Keratinocyte (primary cell): ENCODE results near the gene GSG1. TPM values are rescaled to one million over a fixed set of nuclear protein-coding genes. Genes with fewer than 3 reads are reported as not detected.

Experiments
- DNase-seq: peaks from one replicate; pipeline ENCODE4 v3.0.0-alpha.2; 2011; ENCODE audit warnings: low read depth, missing footprints, low spot score
- FAIRE-seq: peaks from 2 replicates; lab custom pipeline; 2011; peaks lifted over from hg19 to GRCh38; lab: Jason Lieb, UNC
- H2AFZ ChIP-seq: 2 replicates; pipeline ENCODE4 v1.6.0; 2012; ENCODE audit warnings: low read length, control low read depth, inconsistent platforms; ENCODE audit not compliant: control insufficient read depth
- H3K27ac ChIP-seq: 2 replicates; pipeline ENCODE4 v1.5.1; 2011; ENCODE audit warnings: low read length; ENCODE audit not compliant: control insufficient read depth, insufficient read depth
- H3K27me3 ChIP-seq: 3 replicates; pipeline ENCODE4 v1.6.0; 2011; ENCODE audit warnings: low read length; ENCODE audit not compliant: control insufficient read depth, insufficient read depth; ENCODE audit errors: extremely low read depth
- H3K36me3 ChIP-seq, 2 experiments: 2 replicates in 1 of 2; 3 replicates in 1 of 2; pipeline ENCODE4 v1.5.1; 2011; ENCODE audit warnings: low read length in 2 of 2, mild to moderate bottlenecking in 1 of 2; ENCODE audit not compliant: control insufficient read depth in 2 of 2, insufficient read depth in 2 of 2; ENCODE audit errors: extremely low read depth in 1 of 2
- H3K4me1 ChIP-seq: 3 replicates; pipeline ENCODE4 v1.5.1; 2011; ENCODE audit warnings: low read length; ENCODE audit not compliant: control insufficient read depth, insufficient read depth; ENCODE audit errors: extremely low read depth
- H3K4me2 ChIP-seq: 3 replicates; pipeline ENCODE4 v1.6.0; 2011; ENCODE audit warnings: low read depth, low read length; ENCODE audit not compliant: control insufficient read depth, insufficient read depth; ENCODE audit errors: extremely low read depth
- H3K4me3 ChIP-seq, 3 experiments: fragments of 200-600 bp in 1 of 3; sonication (generic) in 1 of 3; 2 replicates in 2 of 3; 3 replicates in 1 of 3; pipeline ENCODE4 v1.5.1; 2011 to 2016; ENCODE audit warnings: low read length in 3 of 3, mild to moderate bottlenecking in 3 of 3, control low read depth in 2 of 3, inconsistent platforms in 1 of 3, low read depth in 1 of 3, mixed read lengths in 1 of 3, mixed run types in 1 of 3, moderate library complexity in 1 of 3; ENCODE audit not compliant: control insufficient read depth in 2 of 3, insufficient read depth in 2 of 3; ENCODE audit errors: extremely low read depth in 1 of 3
- H3K79me2 ChIP-seq: 2 replicates; pipeline ENCODE4 v1.6.0; 2012; ENCODE audit warnings: low read length; ENCODE audit not compliant: control insufficient read depth, insufficient read depth
- H3K9ac ChIP-seq: 3 replicates; pipeline ENCODE4 v1.6.0; 2011; ENCODE audit warnings: low read length; ENCODE audit not compliant: control insufficient read depth, insufficient read depth; ENCODE audit errors: extremely low read depth
- H3K9me1 ChIP-seq: 3 replicates; pipeline ENCODE4 v1.6.0; 2011; ENCODE audit warnings: low read length; ENCODE audit not compliant: control insufficient read depth, insufficient read depth; ENCODE audit errors: extremely low read depth
- H3K9me3 ChIP-seq: 2 replicates; pipeline ENCODE4 v1.5.1; 2012; ENCODE audit warnings: low read depth, low read length; ENCODE audit not compliant: control insufficient read depth
- H4K20me1 ChIP-seq: 3 replicates; pipeline ENCODE4 v1.6.0; 2011; ENCODE audit warnings: low read length; ENCODE audit not compliant: control insufficient read depth, insufficient read depth; ENCODE audit errors: extremely low read depth
- EZH2 ChIP-seq: IDR thresholded peaks from one replicate; pipeline ENCODE4 v1.6.1; 2012; ENCODE audit warnings: inconsistent platforms, mild to moderate bottlenecking, low read length, moderate library complexity
- dilution Hi-C: fragments of 300-500 bp; cut with MboI; formaldehyde crosslinking; loops from one replicate; pipeline ENCODE4 v1.7.0; 2020; ENCODE audit warnings: low sequenced_read_pairs; ENCODE audit not compliant: extremely low pct_ligation_motif_present
- polyA plus RNA-seq, 5 experiments: library from polyadenylated mRNA; depleted of rRNA in 3 of 5; stranded (reverse) in 3 of 5; stranded (forward) in 1 of 5; unstranded in 1 of 5; fragments of >200 nt; gene quantifications; 1 replicate in 1 of 5; 2 replicates in 3 of 5; 3 replicates in 1 of 5; pipeline versions ENCODE4 v1.2.1 to v1.2.3, GENCODE V29; 2011 to 2012; ENCODE audit warnings: missing spikeins in 2 of 5, low read depth in 1 of 5, low replicate concordance in 1 of 5
- TF ChIP-seq, protein P1 (sequence below), 3 experiments: IDR thresholded peaks in 1 of 3; conservative IDR thresholded peaks in 1 of 3; optimal IDR thresholded peaks in 1 of 3; 2 replicates in 2 of 3; 3 replicates in 1 of 3; pipeline versions ENCODE3 to v1.5.1; 2011; ENCODE audit warnings: low read length in 3 of 3, mild to moderate bottlenecking in 3 of 3, moderate library complexity in 2 of 3, control low read depth in 1 of 3, inconsistent platforms in 1 of 3; ENCODE audit not compliant: insufficient read depth in 2 of 3; ENCODE audit errors: extremely low read depth in 1 of 3

The GSG1 gene
- polyA plus RNA-seq, 1 donor (not counting 4 experiments of a cell fraction or from before 2014, with no cell fraction given): 0.05 TPM

DNA sequence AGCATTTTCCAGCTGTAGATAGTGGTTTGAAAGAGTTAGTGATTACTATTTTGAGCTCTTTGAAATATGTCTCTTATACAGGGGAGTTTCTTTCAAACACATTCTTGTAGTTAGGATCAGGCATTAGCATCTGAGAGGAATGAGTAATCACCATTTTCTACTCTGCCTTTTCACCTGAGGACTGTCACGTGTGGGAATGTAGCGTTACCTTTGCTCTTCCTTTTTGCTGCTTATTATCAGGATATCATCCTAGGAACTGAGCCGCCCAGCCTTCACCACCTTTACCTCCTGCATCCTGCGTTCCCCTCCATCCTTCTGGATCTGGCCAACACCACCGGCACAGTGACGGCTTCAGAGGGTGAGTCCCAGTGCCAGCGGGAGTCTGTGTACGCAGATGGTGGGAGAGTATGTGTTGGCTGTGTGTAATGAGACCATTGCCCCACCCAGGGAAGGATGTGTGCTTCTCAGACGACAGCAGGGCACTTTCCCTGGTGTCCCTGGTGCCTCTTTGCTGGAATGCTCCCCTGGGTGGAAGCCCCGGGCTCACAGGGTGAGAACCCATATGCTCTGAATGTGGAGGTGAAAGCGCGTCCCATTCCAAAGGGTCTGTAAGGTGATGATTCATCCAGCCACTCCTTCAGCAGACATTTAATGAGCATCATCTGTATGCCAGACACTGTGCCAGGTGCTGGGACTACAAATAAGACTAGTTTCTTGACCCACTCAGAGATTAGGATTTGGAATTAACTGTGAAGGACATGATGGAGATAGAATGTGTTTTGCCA lies 27.5 kb downstream of the GSG1 start:
- Histone ChIP-seq H3K4me2 (no peak overlapping the region), H3K27me3 (no peaks in the 10 kb centered on the region), H3K9me3 (no peaks in the 10 kb centered on the region), H3K9ac (no peak overlapping the region), H2AFZ (no peak overlapping the region), H4K20me1 (no peaks in the 10 kb centered on the region), H3K36me3 (no peaks in the 10 kb centered on the region), H3K4me3 (no peak overlapping the region), H3K9me1 (peaks cover 2% of the 10 kb centered on the region), H3K27ac (no peak overlapping the region), H3K79me2 (no peaks in the 10 kb centered on the region), H3K4me1 (peaks cover 28% of the 10 kb centered on the region)
- dilution Hi-C loops: no loop called here
- no peak for DNase-seq
- TF ChIP-seq, protein P1, sequence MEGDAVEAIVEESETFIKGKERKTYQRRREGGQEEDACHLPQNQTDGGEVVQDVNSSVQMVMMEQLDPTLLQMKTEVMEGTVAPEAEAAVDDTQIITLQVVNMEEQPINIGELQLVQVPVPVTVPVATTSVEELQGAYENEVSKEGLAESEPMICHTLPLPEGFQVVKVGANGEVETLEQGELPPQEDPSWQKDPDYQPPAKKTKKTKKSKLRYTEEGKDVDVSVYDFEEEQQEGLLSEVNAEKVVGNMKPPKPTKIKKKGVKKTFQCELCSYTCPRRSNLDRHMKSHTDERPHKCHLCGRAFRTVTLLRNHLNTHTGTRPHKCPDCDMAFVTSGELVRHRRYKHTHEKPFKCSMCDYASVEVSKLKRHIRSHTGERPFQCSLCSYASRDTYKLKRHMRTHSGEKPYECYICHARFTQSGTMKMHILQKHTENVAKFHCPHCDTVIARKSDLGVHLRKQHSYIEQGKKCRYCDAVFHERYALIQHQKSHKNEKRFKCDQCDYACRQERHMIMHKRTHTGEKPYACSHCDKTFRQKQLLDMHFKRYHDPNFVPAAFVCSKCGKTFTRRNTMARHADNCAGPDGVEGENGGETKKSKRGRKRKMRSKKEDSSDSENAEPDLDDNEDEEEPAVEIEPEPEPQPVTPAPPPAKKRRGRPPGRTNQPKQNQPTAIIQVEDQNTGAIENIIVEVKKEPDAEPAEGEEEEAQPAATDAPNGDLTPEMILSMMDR (optimal IDR thresholded peaks at IDR 0.05 in 1 of 3, IDR thresholded peaks at IDR 0.05 in 1 of 3, conservative IDR thresholded peaks at IDR 0.05 in 1 of 3; ENCODE audit: extremely low read depth in 1 of 3, insufficient read depth in 2 of 3, low read length in 3 of 3): no peak
- TF ChIP-seq EZH2: no peak
- no peak for FAIRE-seq

DNA sequence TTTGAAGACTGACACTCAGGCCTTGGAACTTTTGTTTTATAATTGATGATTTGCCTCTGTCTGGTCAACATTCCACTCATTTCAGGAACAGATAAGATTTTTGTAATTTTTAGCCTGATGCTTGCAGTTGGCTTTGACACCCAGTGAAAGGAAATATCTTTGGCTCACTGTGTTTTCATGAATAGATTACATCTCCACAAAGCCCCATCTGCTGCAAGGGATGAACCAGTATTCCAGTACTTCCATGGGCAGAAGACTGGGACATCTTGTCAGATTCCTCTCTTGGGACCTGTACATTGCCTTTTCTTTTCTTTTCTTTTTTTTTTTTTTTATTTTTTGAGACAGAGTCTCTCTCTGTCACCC lies 28.4 kb downstream of the GSG1 start:
- Histone ChIP-seq H3K9ac (no peak overlapping the region), H3K9me1 (peaks cover 2% of the 10 kb centered on the region), H3K4me1 (peaks cover 31% of the 10 kb centered on the region), H2AFZ (no peak overlapping the region), H3K36me3 (no peaks in the 10 kb centered on the region), H3K9me3 (no peaks in the 10 kb centered on the region), H3K4me2 (no peak overlapping the region), H3K4me3 (no peak overlapping the region), H3K27ac (no peak overlapping the region), H3K79me2 (no peaks in the 10 kb centered on the region), H4K20me1 (no peaks in the 10 kb centered on the region), H3K27me3 (no peaks in the 10 kb centered on the region)
- FAIRE-seq (no peak), DNase-seq (no peak)
- TF ChIP-seq, protein P1 (optimal IDR thresholded peaks at IDR 0.05 in 1 of 3, IDR thresholded peaks at IDR 0.05 in 1 of 3, conservative IDR thresholded peaks at IDR 0.05 in 1 of 3; ENCODE audit: extremely low read depth in 1 of 3, insufficient read depth in 2 of 3, low read length in 3 of 3): no peak
- no peak for TF ChIP-seq EZH2
- dilution Hi-C loops: no loop called here
